HepG2 (cell line): ENCODE results near the gene INTU. TPM values are rescaled to one million over a fixed set of nuclear protein-coding genes. Genes with fewer than 3 reads are reported as not detected.

Experiments used
- ATAC-seq: fragments of 200-7000 bp; cut with Tn5 transposase; 3 replicates; pipeline ENCODE4 v1.9.1; 2020; ENCODE audit warnings: mild to moderate bottlenecking, moderate library complexity
- BruUV-seq: library from RNA; stranded (reverse); fragments of 400-500 nt; replicated peaks from 2 replicates; lab custom pipeline; 2021; lab: Mats Ljungman, UMichigan
- CTCF ChIA-PET: fragments of 300-600 bp; formaldehyde crosslinking; extraction: SDS; loops from one replicate; lab custom pipeline; 2021; ENCODE audit warnings: low total read pairs, inconsistent platforms, low intra/inter-chr PET ratio; lab: Yijun Ruan, JAX
- POLR2A ChIA-PET: fragments of 350-600 bp; sonication (Branson Sonifier 250); formaldehyde crosslinking; loops from one replicate; lab custom pipeline; 2020; ENCODE audit warnings: antibody characterized with exemption, inconsistent platforms; lab: Yijun Ruan, JAX
- DNase-seq: peaks from one replicate; pipeline ENCODE4 v3.0.0-alpha.2; 2015; ENCODE audit warnings: low spot score
- FAIRE-seq: peaks from 3 replicates; lab custom pipeline; 2011; peaks lifted over from hg19 to GRCh38; lab: Jason Lieb, UNC
- H2AFZ ChIP-seq: one replicate; pipeline ENCODE4 v1.6.1; 2011; ENCODE audit warnings: low read length, inconsistent platforms
- H3K27ac ChIP-seq: fragments of 300-600 bp; 3 replicates; pipeline ENCODE4 v1.8.0; 2011; ENCODE audit warnings: mixed run types, mild to moderate bottlenecking, mixed read lengths, low read length, inconsistent platforms; ENCODE audit not compliant: insufficient read depth; ENCODE audit errors: extremely low read length
- H3K27me3 ChIP-seq, 2 experiments: fragments of 200-600 bp in 1 of 2; 2 replicates in 1 of 2; 3 replicates in 1 of 2; pipeline versions ENCODE4 v1.6.0 to v1.8.0; 2011; ENCODE audit warnings: low read length in 2 of 2, mild to moderate bottlenecking in 2 of 2, moderate library complexity in 2 of 2, inconsistent platforms in 1 of 2; ENCODE audit not compliant: insufficient read depth in 2 of 2, control insufficient read depth in 1 of 2
- H3K36me3 ChIP-seq, 2 experiments: fragments of 200-600 bp in 1 of 2; replicated peaks in 1 of 2; 2 replicates in 1 of 2; 3 replicates in 1 of 2; pipeline versions ENCODE4 v1.5.1 to v1.8.0; 2011; ENCODE audit warnings: low read length in 2 of 2, inconsistent platforms in 1 of 2; ENCODE audit not compliant: insufficient read depth in 2 of 2, control insufficient read depth in 1 of 2
- H3K4me1 ChIP-seq: 2 replicates; pipeline ENCODE4 v1.5.1; 2012; ENCODE audit warnings: low read length, inconsistent platforms; ENCODE audit not compliant: insufficient read depth
- H3K4me2 ChIP-seq: 2 replicates; pipeline ENCODE4 v1.6.0; 2011; ENCODE audit warnings: low read depth, low read length, inconsistent platforms
- H3K4me3 ChIP-seq, 3 experiments: fragments of 200-600 bp in 1 of 3; sonication (generic), shearing (Covaris generic) in 1 of 3; replicated peaks in 1 of 3; 2 replicates each; pipeline ENCODE4 v1.5.1; 2011 to 2016; ENCODE audit warnings: low read length in 3 of 3, inconsistent platforms in 2 of 3, low read depth in 2 of 3, mild to moderate bottlenecking in 2 of 3, control low read depth in 1 of 3, mixed read lengths in 1 of 3; ENCODE audit not compliant: insufficient read depth in 1 of 3
- H3K79me2 ChIP-seq: one replicate; pipeline ENCODE4 v1.6.1; 2011; ENCODE audit warnings: low read length, inconsistent platforms; ENCODE audit not compliant: insufficient read depth
- H3K9ac ChIP-seq: 2 replicates; pipeline ENCODE4 v1.6.0; 2011; ENCODE audit warnings: mild to moderate bottlenecking, low read depth, low read length, inconsistent platforms; ENCODE audit not compliant: insufficient read depth
- H3K9me3 ChIP-seq: 2 replicates; pipeline ENCODE4 v1.5.1; 2012; ENCODE audit warnings: mild to moderate bottlenecking, low read length
- H4K20me1 ChIP-seq: 2 replicates; pipeline ENCODE4 v1.6.0; 2011; ENCODE audit warnings: inconsistent platforms, mild to moderate bottlenecking, low read length, moderate library complexity; ENCODE audit not compliant: insufficient read depth
- CTCF ChIP-seq: sonication (generic); formaldehyde crosslinking; IDR thresholded peaks from 2 replicates; pipeline ENCODE4 v1.5.0; 2020; ENCODE audit warnings: mild to moderate bottlenecking, missing genetic modification reagents, moderate library complexity
- LBX2 ChIP-seq: sonication (generic); formaldehyde crosslinking; IDR thresholded peaks from 2 replicates; pipeline ENCODE4 v1.5.0; 2020; ENCODE audit warnings: missing genetic modification reagents, mild to moderate bottlenecking, borderline replicate concordance
- RFXANK ChIP-seq: IDR thresholded peaks from 2 replicates; pipeline ENCODE4 v1.6.1; 2016
- STAG1 ChIP-seq: sonication (generic); formaldehyde crosslinking; IDR thresholded peaks from 2 replicates; pipeline ENCODE4 v1.4.0; 2020; ENCODE audit warnings: missing genetic modification reagents
- WGBS: methylation state at CpG from one replicate; pipeline ENCODE4 v1.1.6; 2017; ENCODE audit warnings: low lambda C conversion rate; 5-methylcytosine and 5-hydroxymethylcytosine counted together
- in situ Hi-C: cut with HindIII; loops from 2 replicates; pipeline ENCODE4 v1.10.0; 2017; ENCODE audit warnings: low pct_unique_long_range_greater_than_20kb; ENCODE audit not compliant: extremely low pct_ligation_motif_present
- intact Hi-C: fragments of 100-400 bp; cut with micrococcal nuclease; formaldehyde crosslinking; loops from one replicate; pipeline ENCODE4 v1.10.0; 2022; ENCODE audit not compliant: unreplicated experiment
- polyA plus RNA-seq, 8 experiments: library from polyadenylated mRNA; depleted of rRNA in 3 of 8; stranded (reverse) in 7 of 8; unstranded in 1 of 8; fragments of >200 nt; fragmentation: Illumina TruSeq in 4 of 8; extraction: Trizol in 4 of 8; gene quantifications; 2 replicates each; pipeline versions ENCODE4 v1.2.1 to v1.2.3, GENCODE V29; 2011 to 2016; ENCODE audit warnings: low read depth in 4 of 8, missing spikeins in 1 of 8, mixed read lengths in 1 of 8; ENCODE audit not compliant: insufficient read depth in 1 of 8
- total RNA-seq, 5 experiments: library from RNA; depleted of rRNA; stranded (reverse); fragments of >200 nt; fragmentation: Illumina TruSeq; extraction: Trizol; gene quantifications; 2 replicates each; pipeline ENCODE4 v1.2.3, GENCODE V29; 2016; ENCODE audit warnings: low read depth in 1 of 5
- TF ChIP-seq, protein P1 (sequence below): IDR thresholded peaks from 2 replicates; pipeline ENCODE4 v1.6.1; 2016; ENCODE audit warnings: low read depth, control low read depth
- TF ChIP-seq, protein P2 (sequence below): sonication (generic); formaldehyde crosslinking; IDR thresholded peaks from 2 replicates; pipeline ENCODE4 v1.8.1; 2023; ENCODE audit warnings: mild to moderate bottlenecking, missing genetic modification reagents

INTU gene
- total and polyA plus RNA-seq, 2 of the 13 experiments (the other 11 are each of a cell fraction or from before 2014, with no cell fraction given) = 5.3 to 6.2 TPM

- WGBS = under 1% methylated on average over 8 of the region's 8 CpGs
- FAIRE-seq (no peak), DNase-seq (peak; percentile 35), ATAC-seq (peak; percentile 82)
- Histone ChIP-seq H3K4me2 (no peak overlapping the region), H3K9ac (no peak overlapping the region), H3K4me1 (no peaks in the 10 kb centered on the region), H3K27ac (no peak overlapping the region), H3K79me2 (no peaks in the 10 kb centered on the region), H3K27me3 (no peaks in the 10 kb centered on the region; a peak in 1 of 5 replicates), H4K20me1 (no peaks in the 10 kb centered on the region), H3K9me3 (no peaks in the 10 kb centered on the region)
- POLR2A ChIA-PET = no interaction called here
- BruUV-seq = no TSS peak
- intact Hi-C loops (loop anchor here (1.0 to 5.0 kb wide), 2 partner anchors 110 to 127 kb away; no protein-coding TSS in a partner anchor), in situ Hi-C loops (loop anchor here (5.0 kb wide), 1 partner anchor 130 kb away; no protein-coding TSS in a partner anchor)
- TF ChIP-seq RFXANK = no peak
- no peak for TF ChIP-seq LBX2 (CRISPR knock-in tag)
- TF ChIP-seq, protein P1, sequence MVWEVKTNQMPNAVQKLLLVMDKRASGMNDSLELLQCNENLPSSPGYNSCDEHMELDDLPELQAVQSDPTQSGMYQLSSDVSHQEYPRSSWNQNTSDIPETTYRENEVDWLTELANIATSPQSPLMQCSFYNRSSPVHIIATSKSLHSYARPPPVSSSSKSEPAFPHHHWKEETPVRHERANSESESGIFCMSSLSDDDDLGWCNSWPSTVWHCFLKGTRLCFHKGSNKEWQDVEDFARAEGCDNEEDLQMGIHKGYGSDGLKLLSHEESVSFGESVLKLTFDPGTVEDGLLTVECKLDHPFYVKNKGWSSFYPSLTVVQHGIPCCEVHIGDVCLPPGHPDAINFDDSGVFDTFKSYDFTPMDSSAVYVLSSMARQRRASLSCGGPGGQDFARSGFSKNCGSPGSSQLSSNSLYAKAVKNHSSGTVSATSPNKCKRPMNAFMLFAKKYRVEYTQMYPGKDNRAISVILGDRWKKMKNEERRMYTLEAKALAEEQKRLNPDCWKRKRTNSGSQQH = no peak
- TF ChIP-seq, protein P2, sequence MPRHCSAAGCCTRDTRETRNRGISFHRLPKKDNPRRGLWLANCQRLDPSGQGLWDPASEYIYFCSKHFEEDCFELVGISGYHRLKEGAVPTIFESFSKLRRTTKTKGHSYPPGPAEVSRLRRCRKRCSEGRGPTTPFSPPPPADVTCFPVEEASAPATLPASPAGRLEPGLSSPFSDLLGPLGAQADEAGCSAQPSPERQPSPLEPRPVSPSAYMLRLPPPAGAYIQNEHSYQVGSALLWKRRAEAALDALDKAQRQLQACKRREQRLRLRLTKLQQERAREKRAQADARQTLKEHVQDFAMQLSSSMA (CRISPR knock-in tag) = no peak
- peak; percentile 54 for TF ChIP-seq CTCF (CRISPR knock-in tag)
- TF ChIP-seq STAG1 (CRISPR knock-in tag) = peak; percentile 71
- TF ChIP-seq, all 625 proteins: peak for 2
- Histone ChIP-seq H2AFZ (no peak overlapping the region), H3K4me3 (no peak overlapping the region), H3K36me3 (no peaks in the 10 kb centered on the region)
- CTCF ChIA-PET = interaction anchor here (2.7 kb wide), 1 partner anchor 128 kb away, joined by 43 read pairs; no protein-coding TSS in a partner anchor
These were observed 100.0 kb downstream of the INTU start for GRCh38 chr4:127732623-127733328.
